Measurements from ENCODE around the gene CAV1. TPM values are rescaled to one million over a fixed set of nuclear protein-coding genes. Genes with fewer than 3 reads are reported as not detected.

Gene CAV1
- total and polyA plus RNA-seq, 2 experiments from 2014 or later, result 1,092 to 1,736 TPM

GRCh38 chr7:116526897-116527296 lies 2.1 kb downstream of the CAV1 start:
- no peaks in the 10 kb centered on the region for H3K9me2 ChIP-seq (ENCODE audit: insufficient read depth)
- no peak for TF ChIP-seq EZH2phosphoT487 (IDR thresholded peaks at IDR 0.05; ENCODE audit: insufficient read depth, low read depth)
- no peak for TF ChIP-seq EZH2 (IDR thresholded peaks at IDR 0.05; ENCODE audit: insufficient read depth, poor library complexity, severe bottlenecking)
- DNase-seq, result peak; percentile 68
- peaks cover 67% of the 10 kb centered on the region for H3K79me2 ChIP-seq (ENCODE audit: insufficient read depth)
- peaks cover 49% of the 10 kb centered on the region for H3K4me1 ChIP-seq (ENCODE audit: insufficient read depth)
- peaks cover 69% of the 10 kb centered on the region for H3F3A ChIP-seq (ENCODE audit: insufficient read depth)
- no peaks in the 10 kb centered on the region for H4K20me1 ChIP-seq (ENCODE audit: insufficient read depth)
- WGBS, 2 experiments (ENCODE audit: low coverage in 1 of 2, low lambda C conversion rate in 2 of 2, missing lambda C conversion rate in 2 of 2), result 0 to 2% methylated on average over 5 of the region's 5 CpGs
- peak overlapping the region; percentile 95 for H3K27ac ChIP-seq
- H3K36me3 ChIP-seq (ENCODE audit: low read depth), result peaks cover 43% of the 10 kb centered on the region
- H3K27me3 ChIP-seq (replicated peaks; ENCODE audit: insufficient read depth), result no peaks in the 10 kb centered on the region
- H3K4me2 ChIP-seq (ENCODE audit: unreplicated experiment), result peak overlapping the region; percentile 93
- H2AFZ ChIP-seq, result no peak overlapping the region
- H3K9ac ChIP-seq, result peak overlapping the region; percentile 99
- H3K9me3 ChIP-seq (ENCODE audit: low read depth), result no peaks in the 10 kb centered on the region
- peak overlapping the region; percentile 95 for H3K4me3 ChIP-seq
- in situ Hi-C loops (cut with MboI), result loop anchor here (10.0 kb wide), 1 partner anchor 262 kb away; no protein-coding TSS in a partner anchor

GRCh38 chr7:116527521-116527920 lies 2.7 kb downstream of the CAV1 start:
- WGBS, 2 experiments (ENCODE audit: low coverage in 1 of 2, low lambda C conversion rate in 2 of 2, missing lambda C conversion rate in 2 of 2), result 2 to 3% methylated on average over 3 of the region's 3 CpGs
- no peaks in the 10 kb centered on the region for H4K20me1 ChIP-seq (ENCODE audit: insufficient read depth)
- H3K9ac ChIP-seq, result peak overlapping the region; percentile 99
- H2AFZ ChIP-seq, result no peak overlapping the region
- DNase-seq, result peak; percentile 59
- peaks cover 50% of the 10 kb centered on the region for H3K36me3 ChIP-seq (ENCODE audit: low read depth)
- no peak for TF ChIP-seq EZH2 (IDR thresholded peaks at IDR 0.05; ENCODE audit: insufficient read depth, poor library complexity, severe bottlenecking)
- TF ChIP-seq EZH2phosphoT487 (IDR thresholded peaks at IDR 0.05; ENCODE audit: insufficient read depth, low read depth), result no peak
- H3F3A ChIP-seq (ENCODE audit: insufficient read depth), result peaks cover 69% of the 10 kb centered on the region
- H3K79me2 ChIP-seq (ENCODE audit: insufficient read depth), result peaks cover 73% of the 10 kb centered on the region
- peak overlapping the region; percentile 95 for H3K27ac ChIP-seq
- peak overlapping the region; percentile 93 for H3K4me2 ChIP-seq (ENCODE audit: unreplicated experiment)
- peaks cover 48% of the 10 kb centered on the region for H3K4me1 ChIP-seq (ENCODE audit: insufficient read depth)
- H3K27me3 ChIP-seq (replicated peaks; ENCODE audit: insufficient read depth), result no peaks in the 10 kb centered on the region
- in situ Hi-C loops (cut with MboI), result loop anchor here (10.0 kb wide), 1 partner anchor 263 kb away; no protein-coding TSS in a partner anchor
- H3K9me3 ChIP-seq (ENCODE audit: low read depth), result no peaks in the 10 kb centered on the region
- peak overlapping the region; percentile 95 for H3K4me3 ChIP-seq
- H3K9me2 ChIP-seq (ENCODE audit: insufficient read depth), result no peaks in the 10 kb centered on the region

GRCh38 chr7:116528008-116528789 lies 3.4 kb downstream of the CAV1 start:
- Histone ChIP-seq H3K9ac (peak overlapping the region; percentile 99), H3K79me2 (ENCODE audit: insufficient read depth) (peaks cover 79% of the 10 kb centered on the region)
- in situ Hi-C loops (cut with MboI), result loop anchor here (10.0 kb wide), 1 partner anchor 263 kb away; no protein-coding TSS in a partner anchor

GRCh38 chr7:116529250-116529649 lies 4.4 kb downstream of the CAV1 start:
- Histone ChIP-seq H3K9me3 (ENCODE audit: low read depth) (no peaks in the 10 kb centered on the region), H3K4me2 (ENCODE audit: unreplicated experiment) (peak overlapping the region; percentile 93), H3K27me3 (replicated peaks; ENCODE audit: insufficient read depth) (no peaks in the 10 kb centered on the region), H3K9ac (peak overlapping the region; percentile 99), H3K4me3 (peak overlapping the region; percentile 95), H3K36me3 (ENCODE audit: low read depth) (peaks cover 62% of the 10 kb centered on the region), H3K4me1 (ENCODE audit: insufficient read depth) (peaks cover 43% of the 10 kb centered on the region), H3K27ac (peak overlapping the region; percentile 95), H3F3A (ENCODE audit: insufficient read depth) (peaks cover 69% of the 10 kb centered on the region), H2AFZ (no peak overlapping the region), H3K79me2 (ENCODE audit: insufficient read depth) (peaks cover 89% of the 10 kb centered on the region), H3K9me2 (ENCODE audit: insufficient read depth) (no peaks in the 10 kb centered on the region), H4K20me1 (ENCODE audit: insufficient read depth) (no peaks in the 10 kb centered on the region)
- no peak for DNase-seq
- in situ Hi-C loops (cut with MboI), result loop anchor here (10.0 kb wide), 1 partner anchor 264 kb away; no protein-coding TSS in a partner anchor
- WGBS, 2 experiments (ENCODE audit: low coverage in 1 of 2, low lambda C conversion rate in 2 of 2, missing lambda C conversion rate in 2 of 2), result 38 to 63% methylated on average over 1 of the region's 1 CpG
- TF ChIP-seq EZH2 (IDR thresholded peaks at IDR 0.05; ENCODE audit: insufficient read depth, poor library complexity, severe bottlenecking) (no peak), EZH2phosphoT487 (IDR thresholded peaks at IDR 0.05; ENCODE audit: insufficient read depth, low read depth) (no peak)

More at GRCh38 chr7:116528008-116528789, 3.4 kb downstream of the CAV1 start:
- DNase-seq, result peak; percentile 98
- H3K27me3 ChIP-seq (replicated peaks; ENCODE audit: insufficient read depth), result no peaks in the 10 kb centered on the region
- H3K9me2 ChIP-seq (ENCODE audit: insufficient read depth), result no peaks in the 10 kb centered on the region
- peaks cover 55% of the 10 kb centered on the region for H3K36me3 ChIP-seq (ENCODE audit: low read depth)
- H3K27ac ChIP-seq, result peak overlapping the region; percentile 95
- peak overlapping the region; percentile 93 for H3K4me2 ChIP-seq (ENCODE audit: unreplicated experiment)
- WGBS, 2 experiments (ENCODE audit: low coverage in 1 of 2, low lambda C conversion rate in 2 of 2, missing lambda C conversion rate in 2 of 2), result 13 to 23% methylated on average over 3 of the region's 3 CpGs
- peaks cover 71% of the 10 kb centered on the region for H3F3A ChIP-seq (ENCODE audit: insufficient read depth)
- H3K9me3 ChIP-seq (ENCODE audit: low read depth), result no peaks in the 10 kb centered on the region
- peak overlapping the region; percentile 95 for H3K4me3 ChIP-seq
- H4K20me1 ChIP-seq (ENCODE audit: insufficient read depth), result no peaks in the 10 kb centered on the region
- H3K4me1 ChIP-seq (ENCODE audit: insufficient read depth), result peaks cover 46% of the 10 kb centered on the region
- H2AFZ ChIP-seq, result no peak overlapping the region
- TF ChIP-seq EZH2phosphoT487 (IDR thresholded peaks at IDR 0.05; ENCODE audit: insufficient read depth, low read depth), result no peak
- no peak for TF ChIP-seq EZH2 (IDR thresholded peaks at IDR 0.05; ENCODE audit: insufficient read depth, poor library complexity, severe bottlenecking)
